Activated CD4-positive, alpha-beta T cell treated with anti-CD3 and anti-CD28 coated beads for 1 hour (primary cell): ENCODE measurements around the gene FCHO2.

ENCODE experiments used
- DNase-seq: peaks from one replicate; pipeline ENCODE4 v3.0.0-alpha.2; 2020

Gene FCHO2

GRCh38 chr5:73037545-73037944 lies 81.7 kb downstream of the FCHO2 start:
- DNase-seq = no peak

- DNase-seq = no peak
These were observed 83.2 kb downstream of the FCHO2 start for GRCh38 chr5:73039082-73039481.

GRCh38 chr5:73042993-73043392 lies 87.2 kb downstream of the FCHO2 start:
- DNase-seq = no peak

GRCh38 chr5:73044546-73044945 lies 88.7 kb downstream of the FCHO2 start:
- no peak for DNase-seq

- DNase-seq = no peak
These were observed 89.8 kb downstream of the FCHO2 start for GRCh38 chr5:73045623-73046022.

- no peak for DNase-seq
These were observed 105.8 kb downstream of the FCHO2 start for GRCh38 chr5:73061593-73061992.

- no peak for DNase-seq
These were observed 110.6 kb downstream of the FCHO2 start for GRCh38 chr5:73066466-73066865.

GRCh38 chr5:73067213-73067612 lies 111.4 kb downstream of the FCHO2 start:
- no peak for DNase-seq

- DNase-seq = no peak
These were observed 125.3 kb downstream of the FCHO2 start for GRCh38 chr5:73081093-73081492.

- no peak for DNase-seq
These were observed 132.2 kb downstream of the FCHO2 start for GRCh38 chr5:73088026-73088425.

- DNase-seq = no peak
These were observed 138.1 kb downstream of the FCHO2 start for GRCh38 chr5:73093943-73094342.

GRCh38 chr5:73094415-73094814 lies 138.6 kb downstream of the FCHO2 start:
- no peak for DNase-seq

- no peak for DNase-seq
These were observed 139.9 kb downstream of the FCHO2 start for GRCh38 chr5:73095564-73096238.

GRCh38 chr5:73096239-73096575 lies 140.4 kb downstream of the FCHO2 start:
- no peak for DNase-seq

GRCh38 chr5:73097740-73098139 lies 141.9 kb downstream of the FCHO2 start:
- DNase-seq = no peak

GRCh38 chr5:73100109-73100508 lies 144.3 kb downstream of the FCHO2 start:
- DNase-seq = no peak

- no peak for DNase-seq
These were observed 148.0 kb downstream of the FCHO2 start for GRCh38 chr5:73103870-73104299.

GRCh38 chr5:73104326-73104725 lies 148.5 kb downstream of the FCHO2 start:
- DNase-seq = no peak

GRCh38 chr5:73106335-73106734 lies 150.5 kb downstream of the FCHO2 start:
- DNase-seq = no peak

GRCh38 chr5:73110190-73110589 lies 154.3 kb downstream of the FCHO2 start:
- no peak for DNase-seq

GRCh38 chr5:73111536-73111935 lies 155.7 kb downstream of the FCHO2 start:
- no peak for DNase-seq

GRCh38 chr5:73112359-73112758 lies 156.5 kb downstream of the FCHO2 start:
- no peak for DNase-seq

GRCh38 chr5:73114044-73114688 lies 158.3 kb downstream of the FCHO2 start:
- DNase-seq = no peak

GRCh38 chr5:73115399-73116051 lies 159.7 kb downstream of the FCHO2 start:
- DNase-seq = no peak
